H1 (cell line): ENCODE results near the gene NPBWR2. TPM values are rescaled to one million over a fixed set of nuclear protein-coding genes. Genes with fewer than 3 reads are reported as not detected.

Experiments used
- CTCF ChIA-PET: fragments of 300-600 bp; sonication (Branson Sonifier 250); formaldehyde crosslinking; loops from one replicate; lab custom pipeline; 2021; ENCODE audit not compliant: partially characterized antibody; lab: Charles Lee
- POLR2A ChIA-PET: fragments of 300-600 bp; sonication (Branson Sonifier 250); formaldehyde crosslinking; loops from one replicate; lab custom pipeline; 2021; ENCODE audit warnings: inconsistent platforms; ENCODE audit not compliant: partially characterized antibody; lab: Charles Lee
- DNase-seq, 2 experiments: peaks; one replicate each; pipeline versions ENCODE4 v3.0.0 to v3.0.0-alpha.2; 2010 to 2022; ENCODE audit warnings: low spot score in 2 of 2, low read depth in 1 of 2, mixed read lengths in 1 of 2
- FAIRE-seq: peaks from 2 replicates; lab custom pipeline; 2011; peaks lifted over from hg19 to GRCh38; lab: Jason Lieb, UNC
- H2AFZ ChIP-seq: 2 replicates; pipeline ENCODE4 v1.8.1; 2012; ENCODE audit warnings: low read length, inconsistent platforms
- H2AK5ac ChIP-seq: 2 replicates; pipeline ENCODE4 v1.6.1; 2013; ENCODE audit warnings: low read depth, low read length
- H2BK120ac ChIP-seq: replicated peaks from 2 replicates; pipeline ENCODE3; 2013; ENCODE audit warnings: low read depth, low read length, inconsistent platforms
- H2BK12ac ChIP-seq: 2 replicates; pipeline ENCODE4 v1.6.1; 2013; ENCODE audit warnings: low read depth, low read length
- H2BK15ac ChIP-seq: 2 replicates; pipeline ENCODE4 v1.6.1; 2013; ENCODE audit warnings: low read length
- H2BK20ac ChIP-seq: 2 replicates; pipeline ENCODE4 v1.6.1; 2013; ENCODE audit warnings: low read length
- H2BK5ac ChIP-seq: 2 replicates; pipeline ENCODE4 v1.6.1; 2013; ENCODE audit warnings: low read depth, low read length
- H3K14ac ChIP-seq: 2 replicates; pipeline ENCODE4 v1.6.1; 2013; ENCODE audit warnings: inconsistent platforms; ENCODE audit not compliant: insufficient read length
- H3K18ac ChIP-seq: 2 replicates; pipeline ENCODE4 v1.6.1; 2013; ENCODE audit warnings: low read length; ENCODE audit errors: extremely low read depth
- H3K23ac ChIP-seq: 2 replicates; pipeline ENCODE4 v1.6.1; 2013; ENCODE audit warnings: inconsistent platforms; ENCODE audit not compliant: insufficient read length
- H3K23me2 ChIP-seq: 2 replicates; pipeline ENCODE4 v1.6.1; 2013; ENCODE audit warnings: low read depth, low read length
- H3K27ac ChIP-seq: 2 replicates; pipeline ENCODE4 v1.6.1; 2011; ENCODE audit warnings: low read depth, low read length, inconsistent platforms
- H3K27me3 ChIP-seq, 4 experiments: replicated peaks in 1 of 4; 1 replicate in 1 of 4; 2 replicates in 3 of 4; pipeline versions ENCODE4 v1.6.1 to v1.8.1; 2011 to 2013; ENCODE audit warnings: low read length in 3 of 4, mild to moderate bottlenecking in 3 of 4, inconsistent platforms in 2 of 4, mixed read lengths in 2 of 4, moderate library complexity in 1 of 4; ENCODE audit not compliant: control insufficient read depth in 3 of 4, insufficient read depth in 3 of 4; ENCODE audit errors: extremely low read depth in 1 of 4
- H3K36me3 ChIP-seq, 4 experiments: 2 replicates each; pipeline versions ENCODE4 v1.6.1 to v1.8.1; 2011 to 2013; ENCODE audit warnings: mild to moderate bottlenecking in 4 of 4, low read length in 3 of 4, moderate library complexity in 2 of 4, control low read depth in 1 of 4, inconsistent platforms in 1 of 4; ENCODE audit not compliant: insufficient read depth in 4 of 4, control insufficient read depth in 2 of 4
- H3K4ac ChIP-seq: replicated peaks from 2 replicates; pipeline ENCODE3; 2013; ENCODE audit warnings: low read length, low read depth, mixed read lengths, inconsistent platforms; ENCODE audit not compliant: insufficient read length
- H3K4me1 ChIP-seq, 4 experiments: replicated peaks in 1 of 4; 1 replicate in 1 of 4; 2 replicates in 3 of 4; pipeline versions ENCODE4 v1.6.1 to v1.8.1; 2011 to 2013; ENCODE audit warnings: low read length in 3 of 4, inconsistent platforms in 2 of 4, mixed read lengths in 1 of 4; ENCODE audit not compliant: insufficient read depth in 4 of 4, control insufficient read depth in 3 of 4
- H3K4me2 ChIP-seq, 2 experiments: 2 replicates each; pipeline versions ENCODE4 v1.6.1 to v1.8.1; 2011 to 2013; ENCODE audit warnings: low read depth in 2 of 2, low read length in 2 of 2, control low read depth in 1 of 2, inconsistent platforms in 1 of 2, mild to moderate bottlenecking in 1 of 2; ENCODE audit not compliant: insufficient read depth in 1 of 2
- H3K4me3 ChIP-seq, 4 experiments: fragments of 200-600, 300-600 bp in 1 of 4; sonication (generic), shearing (Covaris generic), sonication (Bioruptor Twin) in 1 of 4; 2 replicates each; pipeline versions ENCODE4 v1.5.1 to v1.8.1; 2011 to 2016; ENCODE audit warnings: low read length in 4 of 4, low read depth in 3 of 4, control low read depth in 2 of 4, inconsistent platforms in 2 of 4, mild to moderate bottlenecking in 2 of 4, mixed read lengths in 1 of 4, moderate library complexity in 1 of 4; ENCODE audit not compliant: insufficient read depth in 2 of 4; ENCODE audit errors: extremely low read depth in 1 of 4
- H3K56ac ChIP-seq: replicated peaks from 2 replicates; pipeline ENCODE3; 2013; ENCODE audit warnings: low read depth, mild to moderate bottlenecking, mixed read lengths, low read length, inconsistent platforms; ENCODE audit not compliant: insufficient read length
- H3K79me1 ChIP-seq: 2 replicates; pipeline ENCODE4 v1.6.1; 2013; ENCODE audit warnings: low read depth, low read length, control low read depth
- H3K79me2 ChIP-seq, 2 experiments: 2 replicates each; pipeline versions ENCODE4 v1.6.1 to v1.8.1; 2012 to 2013; ENCODE audit warnings: low read length in 2 of 2, mild to moderate bottlenecking in 2 of 2, inconsistent platforms in 1 of 2; ENCODE audit not compliant: insufficient read depth in 2 of 2, control insufficient read depth in 1 of 2
- H3K9ac ChIP-seq, 4 experiments: replicated peaks in 1 of 4; 1 replicate in 1 of 4; 2 replicates in 3 of 4; pipeline versions ENCODE4 v1.6.1 to v1.8.1; 2011 to 2013; ENCODE audit warnings: low read depth in 3 of 4, low read length in 3 of 4, control low read depth in 2 of 4, mild to moderate bottlenecking in 2 of 4, moderate library complexity in 2 of 4, inconsistent platforms in 1 of 4; ENCODE audit errors: extremely low read depth in 1 of 4
- H3K9me3 ChIP-seq, 2 experiments: 2 replicates each; pipeline versions ENCODE4 v1.6.1 to v1.8.1; 2012 to 2013; ENCODE audit warnings: mild to moderate bottlenecking in 2 of 2, moderate library complexity in 2 of 2, control low read depth in 1 of 2, inconsistent platforms in 1 of 2, low read depth in 1 of 2, low read length in 1 of 2, mixed read lengths in 1 of 2; ENCODE audit not compliant: insufficient read depth in 2 of 2
- H4K20me1 ChIP-seq, 2 experiments: replicated peaks in 1 of 2; 2 replicates each; pipeline versions ENCODE3 to v1.8.1; 2011 to 2013; ENCODE audit warnings: inconsistent platforms in 2 of 2, low read length in 2 of 2, mild to moderate bottlenecking in 1 of 2; ENCODE audit not compliant: insufficient read depth in 2 of 2, control insufficient read depth in 1 of 2
- H4K5ac ChIP-seq: 2 replicates; pipeline ENCODE4 v1.6.1; 2013; ENCODE audit warnings: low read length, low read depth, mixed read lengths, inconsistent platforms; ENCODE audit not compliant: insufficient read length
- H4K8ac ChIP-seq: 2 replicates; pipeline ENCODE4 v1.8.0; 2013; ENCODE audit warnings: mild to moderate bottlenecking, moderate library complexity, low read length, inconsistent platforms; ENCODE audit not compliant: insufficient read depth; ENCODE audit errors: extremely low read depth
- H4K91ac ChIP-seq: replicated peaks from 2 replicates; pipeline ENCODE3; 2013; ENCODE audit warnings: low read length, mixed read lengths, inconsistent platforms; ENCODE audit not compliant: insufficient read length
- EGR1 ChIP-seq: IDR thresholded peaks from 2 replicates; pipeline ENCODE4 v1.6.1; 2011; ENCODE audit warnings: low read depth, low read length, borderline replicate concordance
- GABPA ChIP-seq: IDR thresholded peaks from 2 replicates; pipeline ENCODE4 v1.6.1; 2011; ENCODE audit warnings: mild to moderate bottlenecking, low read length, moderate library complexity, borderline replicate concordance; ENCODE audit not compliant: insufficient read depth
- POLR2A ChIP-seq, 2 experiments: IDR thresholded peaks; 1 replicate in 1 of 2; 2 replicates in 1 of 2; pipeline ENCODE4 v1.6.1; 2011; ENCODE audit warnings: low read depth in 2 of 2, low read length in 2 of 2, mild to moderate bottlenecking in 2 of 2; ENCODE audit errors: control extremely low read depth in 1 of 2
- POU5F1 ChIP-seq: IDR thresholded peaks from 2 replicates; pipeline ENCODE4 v1.6.1; 2011; ENCODE audit warnings: low read depth, mild to moderate bottlenecking, low read length, moderate library complexity
- RFX5 ChIP-seq: IDR thresholded peaks from 2 replicates; pipeline ENCODE4 v1.6.1; 2011; ENCODE audit warnings: low read depth, low read length, improper control_type of control experiment, borderline replicate concordance
- SRF ChIP-seq: IDR thresholded peaks from 2 replicates; pipeline ENCODE4 v1.6.1; 2011; ENCODE audit warnings: mild to moderate bottlenecking, low read depth, low read length, moderate library complexity
- WGBS, 2 experiments: shearing (Covaris generic) in 1 of 2; methylation state at CpG; one replicate each; pipeline versions ENCODE4 v1.1.6 to v1.1.7; 2013 to 2015; ENCODE audit warnings: low lambda C conversion rate in 2 of 2, mixed read lengths in 2 of 2, inconsistent platforms in 1 of 2, low coverage in 1 of 2, missing lambda C conversion rate in 1 of 2; ENCODE audit not compliant: insufficient replicate concordance in 2 of 2, insufficient coverage in 1 of 2, insufficient read length in 1 of 2; ENCODE audit errors: extremely low coverage in 1 of 2, missing lambda C conversion rate in 1 of 2; 5-methylcytosine and 5-hydroxymethylcytosine counted together
- polyA plus RNA-seq, 7 experiments: library from polyadenylated mRNA; depleted of rRNA in 3 of 7; stranded (reverse) in 5 of 7; unstranded in 2 of 7; fragments of >200 nt in 5 of 7; fragments of 200-250 nt in 2 of 7; gene quantifications; 1 replicate in 5 of 7; 2 replicates in 1 of 7; 4 replicates in 1 of 7; pipeline versions ENCODE4 v1.2.1 to v1.2.3, GENCODE V29; 2011 to 2013; ENCODE audit warnings: missing spikeins in 2 of 7, mixed read lengths in 2 of 7
- total RNA-seq: library from RNA; stranded (reverse); fragmentation: NEBNext Ultra II Directional; extraction: Animal tissue kit (Norgen Biotek cat#: 25700); gene quantifications from 2 replicates; pipeline ENCODE4 v1.2.1, GENCODE V29; 2021

The NPBWR2 gene
- total and polyA plus RNA-seq, 2 of the 8 experiments (the other 6 are each of a cell fraction or from before 2014, with no cell fraction given) = not detected

- H4K5ac ChIP-seq = no peak overlapping the region
- no peaks in the 10 kb centered on the region for H3K79me1 ChIP-seq
- no peak overlapping the region for H3K27ac ChIP-seq
- 87% methylated on average over 5 of the region's 5 CpGs; no CpG with 5 or more reads in 1 of the 2 experiments for WGBS, 2 experiments
- H3K79me2 ChIP-seq = no peaks in the 10 kb centered on the region
- H3K18ac ChIP-seq = no peak overlapping the region
- H3K23me2 ChIP-seq = peaks cover 4% of the 10 kb centered on the region; the same call in 1 of the 2 replicates
- no peak overlapping the region for H2BK15ac ChIP-seq
- no peak overlapping the region for H2AFZ ChIP-seq
- H3K4ac ChIP-seq = no peak overlapping the region
- DNase-seq = no peak
- H4K20me1 ChIP-seq = peaks cover 0 to 6% of the 10 kb centered on the region in 2 experiments
- H4K91ac ChIP-seq = no peak overlapping the region
- no peak for FAIRE-seq
- H3K4me3 ChIP-seq = no peak overlapping the region
- H2BK12ac ChIP-seq = no peak overlapping the region
- TF ChIP-seq EGR1 = no peak
- no peak for TF ChIP-seq SRF
- TF ChIP-seq POU5F1 = no peak
- TF ChIP-seq GABPA = no peak
- TF ChIP-seq RFX5 = no peak
- no peak for TF ChIP-seq POLR2A (IDR thresholded peaks at IDR 0.05; ENCODE audit: control extremely low read depth in 1 of 2, low read depth in 2 of 2, low read length in 2 of 2)
- no peak overlapping the region for H2AK5ac ChIP-seq
- H3K9me3 ChIP-seq = peaks cover 19 to 21% of the 10 kb centered on the region in 2 experiments
- ChIA-PET CTCF (interaction anchor here (1.0 to 1.4 kb wide), 5 partner anchors 21 to 100 kb away, joined by 3 to 6 read pairs (median 3); partner anchors contain the start of gene LKAAEAR1), POLR2A (no interaction called here)
- H3K9ac ChIP-seq = no peak overlapping the region
- no peak overlapping the region for H3K14ac ChIP-seq
- H2BK120ac ChIP-seq = no peak overlapping the region
- no peaks in the 10 kb centered on the region for H3K27me3 ChIP-seq
- H3K23ac ChIP-seq = no peak overlapping the region
- H2BK5ac ChIP-seq = no peak overlapping the region
- H2BK20ac ChIP-seq = no peak overlapping the region
- no peak overlapping the region for H4K8ac ChIP-seq
- peaks cover 0 to 17% (median 9%) of the 10 kb centered on the region in 4 experiments; a peak in 5 of 7 replicates for H3K4me1 ChIP-seq
- no peaks in the 10 kb centered on the region; a peak in 1 of 8 replicates for H3K36me3 ChIP-seq
- H3K56ac ChIP-seq = no peak overlapping the region
- H3K4me2 ChIP-seq = no peak overlapping the region
These were observed 41.2 kb upstream of the NPBWR2 start for GRCh38 chr20:64148581-64148980.
